SK-N-SH treated with all-trans-retinoic acid at 6 μM for 48 hours (cell line): ENCODE measurements around the gene C10orf62.

Experiments
- OSR1 ChIP-seq: fragments of 250-450 bp; sonication (Bioruptor Pico); IDR thresholded peaks from 2 replicates; pipeline ENCODE4 v1.8.0; 2022; ENCODE audit warnings: moderate library complexity, mild to moderate bottlenecking, inconsistent platforms
- TSHZ2 ChIP-seq: fragments of 250-450 bp; sonication (Bioruptor Pico); IDR thresholded peaks from 2 replicates; pipeline ENCODE4 v1.5.0; 2020; ENCODE audit warnings: mild to moderate bottlenecking, moderate library complexity
- ZNF8 ChIP-seq: fragments of 450-650 bp; formaldehyde crosslinking; IDR thresholded peaks from 2 replicates; pipeline ENCODE4 v1.5.0; 2020; ENCODE audit warnings: mild to moderate bottlenecking, moderate library complexity

GRCh38 chr10:97584798-97585438 lies 4.6 kb upstream of the C10orf62 start:
- TF ChIP-seq OSR1 (CRISPR knock-in tag) (no peak), ZNF8 (no peak), TSHZ2 (no peak)
